GM19328 (cell line): ENCODE data around the gene COL13A1.

Experiments used
- ATAC-seq: cut with Tn5 transposase; IDR thresholded peaks from one replicate; pipeline ENCODE4 v1.9.1; 2021; ENCODE audit warnings: mild to moderate bottlenecking, moderate library complexity; ENCODE audit not compliant: unreplicated experiment

Gene COL13A1

DNA sequence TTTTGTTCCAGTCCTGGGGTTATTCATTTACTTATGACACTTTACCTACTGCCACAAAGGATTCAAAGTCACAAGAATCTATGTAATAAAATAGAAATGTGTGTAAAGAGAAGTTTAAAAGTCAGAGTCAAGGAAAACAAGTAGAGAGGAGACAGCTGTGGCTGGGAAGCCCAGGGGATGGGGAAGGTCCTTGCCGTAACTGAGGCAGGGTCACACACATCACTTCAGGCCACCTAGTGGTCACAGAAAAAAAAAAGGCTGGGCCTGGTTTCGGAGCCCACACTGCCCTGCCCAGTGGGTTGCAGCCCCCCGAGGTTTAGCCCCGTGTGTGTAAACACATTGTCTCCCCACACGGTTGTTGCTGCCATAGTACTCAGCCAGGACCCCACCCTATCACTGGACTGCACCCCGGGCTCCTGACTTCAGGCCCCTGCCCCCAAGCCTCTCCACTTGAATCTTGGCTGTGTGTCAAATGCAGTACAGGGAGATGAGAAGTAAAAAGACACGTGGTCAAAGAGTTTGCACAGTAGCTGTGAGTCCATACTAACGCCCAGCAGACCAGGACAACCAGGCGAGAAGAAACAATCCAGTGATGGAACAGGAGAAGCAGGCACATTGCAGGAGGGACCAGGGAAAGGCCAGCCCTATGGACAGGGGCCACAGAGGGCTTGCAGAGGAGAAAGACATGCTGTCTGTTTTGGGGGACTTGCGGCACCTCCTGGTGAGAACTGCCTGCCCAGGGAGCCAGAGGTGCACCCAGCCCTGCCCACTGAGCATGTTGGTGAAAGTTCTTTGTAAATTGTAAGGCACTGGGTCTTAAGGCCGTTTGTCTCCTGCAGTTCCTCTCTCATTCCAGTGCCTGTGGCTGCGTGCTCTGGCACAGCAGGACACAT is 159.5 kb downstream of the COL13A1 start:
- ATAC-seq, result no peak

DNA sequence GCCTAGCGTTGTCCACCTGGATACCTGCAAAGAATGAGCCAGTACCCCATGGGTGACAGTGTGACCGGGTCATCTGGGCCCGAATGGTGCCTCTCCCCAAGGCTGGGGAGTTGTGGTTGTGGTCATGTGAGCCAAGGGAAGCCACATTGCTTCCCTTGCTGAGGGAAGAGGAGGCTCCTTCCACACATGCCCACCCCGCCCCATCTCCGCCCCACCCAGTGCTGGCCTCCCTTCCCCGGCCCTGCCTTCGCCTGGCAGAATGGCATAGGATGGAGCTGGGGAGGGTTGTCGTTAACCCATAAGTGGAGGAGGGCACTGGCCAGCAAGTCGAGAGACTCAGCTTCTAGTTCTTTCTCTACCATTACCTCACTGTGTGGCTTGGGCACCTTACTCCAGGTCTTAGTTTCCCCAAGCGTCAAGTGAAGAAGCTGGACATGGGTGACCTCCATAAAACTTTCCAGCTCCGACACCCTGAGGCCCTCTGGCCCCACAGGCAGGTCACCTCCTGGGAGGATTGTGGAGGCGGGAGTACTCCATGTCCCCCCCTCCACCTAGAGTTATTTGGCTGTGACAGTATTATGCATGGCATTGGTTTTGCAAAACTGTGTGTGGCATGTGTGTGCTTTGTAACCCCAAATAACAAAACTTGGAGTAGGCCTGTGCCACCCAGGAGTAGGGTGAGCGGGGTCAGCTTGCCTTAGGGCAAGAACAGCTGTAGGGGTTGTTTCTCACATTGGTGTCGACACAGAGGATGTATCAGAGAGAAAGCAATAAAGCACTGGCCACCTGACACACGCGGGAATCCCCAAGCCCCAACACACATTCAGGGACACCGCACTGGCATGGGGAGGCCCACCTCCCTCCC is 160.4 kb downstream of the COL13A1 start:
- ATAC-seq, result no peak

DNA sequence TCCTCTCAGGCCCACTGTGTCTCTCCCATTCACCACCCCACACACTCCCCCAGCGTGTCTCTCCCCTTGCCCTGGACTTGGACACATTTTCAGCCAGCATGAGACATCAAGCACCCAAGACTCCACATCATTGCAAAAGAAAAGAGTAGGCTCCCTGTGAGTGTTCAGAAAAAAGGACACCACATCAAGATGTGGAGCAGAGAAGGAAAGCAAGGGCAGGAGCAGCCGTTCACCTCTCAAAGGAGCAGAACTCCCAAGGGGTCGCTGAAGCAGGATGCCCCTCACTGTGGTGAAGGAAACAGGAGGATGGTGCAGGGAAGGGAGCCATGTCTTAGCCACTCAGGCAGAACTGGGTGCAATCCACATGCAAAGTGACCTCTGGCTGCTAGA is 161.0 kb downstream of the COL13A1 start:
- ATAC-seq, result no peak

DNA sequence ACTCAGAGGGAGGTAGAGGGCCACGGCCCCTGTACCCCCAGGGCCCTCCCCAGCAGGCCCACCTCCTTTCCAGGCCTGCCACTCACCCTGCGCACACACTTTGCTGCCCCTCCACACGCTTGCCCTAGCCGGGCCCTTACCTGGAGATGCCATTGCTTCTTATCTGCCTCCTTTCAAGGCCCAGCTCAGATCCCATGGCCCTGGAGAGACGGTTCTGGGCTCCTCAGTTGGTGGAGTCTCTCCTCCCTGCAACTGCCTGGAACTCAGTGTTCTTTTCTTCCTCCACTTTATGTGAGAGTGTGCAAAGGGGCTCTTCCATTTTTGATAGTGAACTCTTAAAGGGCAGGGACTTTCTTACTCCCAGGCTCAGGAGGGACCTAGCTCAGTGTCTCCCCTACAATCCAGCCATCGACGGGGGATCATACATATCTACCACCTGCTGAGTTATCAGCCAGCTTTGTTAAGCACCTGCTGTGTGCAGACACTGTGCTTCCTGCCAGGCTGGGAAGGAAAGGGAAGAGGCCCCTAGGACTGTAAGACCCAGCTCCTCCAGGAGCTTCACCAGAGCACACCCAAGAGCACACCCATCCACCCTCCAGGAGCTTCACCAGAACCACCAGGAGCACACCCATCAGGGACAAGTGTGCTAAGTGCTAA is 161.6 kb downstream of the COL13A1 start:
- ATAC-seq, result no peak

DNA sequence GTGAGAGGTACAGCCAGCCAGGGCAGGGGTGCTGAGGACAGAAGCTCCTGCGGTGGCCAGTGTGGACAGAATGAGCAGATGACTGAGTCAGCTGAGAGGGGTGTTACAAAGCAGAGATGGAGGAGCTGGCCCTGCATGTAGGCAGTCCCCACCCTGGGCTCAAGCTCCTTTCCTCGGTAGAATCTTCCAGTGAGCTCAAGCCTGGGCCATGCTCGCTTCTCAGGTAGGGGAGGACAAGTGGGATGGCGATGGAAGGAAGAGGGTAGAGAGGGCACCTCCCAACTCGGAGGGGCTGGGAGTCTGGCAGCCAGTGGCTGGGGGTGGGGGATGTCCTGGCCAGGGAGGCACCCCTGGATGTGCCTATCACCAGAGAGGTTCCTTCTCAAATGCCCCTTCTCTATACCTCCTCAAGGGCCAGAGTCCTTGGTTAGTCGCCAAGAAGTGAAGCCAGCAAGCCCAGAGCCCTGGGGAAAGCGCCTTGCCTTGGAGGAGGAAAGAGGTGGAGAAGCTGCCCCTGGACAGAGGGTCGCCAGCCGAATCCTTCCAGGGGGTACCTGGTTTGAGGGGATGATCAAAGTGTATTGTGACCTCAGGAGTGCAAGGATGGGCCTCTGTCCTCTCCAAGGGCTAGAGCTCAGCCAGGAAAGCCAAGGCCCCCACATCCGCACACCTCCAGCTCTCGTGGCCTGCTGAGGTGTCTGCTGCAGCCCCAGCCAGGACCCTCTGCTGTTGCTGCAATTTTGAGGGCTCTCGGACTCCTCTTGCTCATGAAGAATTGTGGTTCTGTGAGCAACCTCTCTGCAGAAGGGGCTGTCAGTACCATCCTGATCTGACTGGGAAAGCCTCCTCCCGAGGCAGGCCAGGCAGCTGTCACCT is 162.4 kb downstream of the COL13A1 start:
- ATAC-seq, result no peak

DNA sequence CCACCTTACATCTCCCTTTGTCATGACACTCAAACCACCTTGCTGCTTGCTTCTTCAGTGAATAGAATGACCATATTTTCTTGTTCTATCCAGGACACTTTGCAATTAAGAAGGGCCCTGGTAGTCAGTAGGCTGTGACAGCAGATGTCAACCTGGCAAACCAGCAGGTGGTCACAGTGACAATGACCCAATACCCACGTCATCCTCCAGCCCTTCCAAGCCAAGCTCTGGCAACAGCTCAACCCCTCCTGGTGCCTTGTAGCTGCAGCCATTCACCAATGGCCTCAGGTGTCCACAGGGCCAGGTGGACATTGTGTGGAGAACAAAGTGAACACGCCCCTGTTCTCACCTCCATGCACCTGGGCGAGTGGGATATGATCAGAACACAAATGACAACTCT is 163.4 kb downstream of the COL13A1 start:
- ATAC-seq, result no peak

DNA sequence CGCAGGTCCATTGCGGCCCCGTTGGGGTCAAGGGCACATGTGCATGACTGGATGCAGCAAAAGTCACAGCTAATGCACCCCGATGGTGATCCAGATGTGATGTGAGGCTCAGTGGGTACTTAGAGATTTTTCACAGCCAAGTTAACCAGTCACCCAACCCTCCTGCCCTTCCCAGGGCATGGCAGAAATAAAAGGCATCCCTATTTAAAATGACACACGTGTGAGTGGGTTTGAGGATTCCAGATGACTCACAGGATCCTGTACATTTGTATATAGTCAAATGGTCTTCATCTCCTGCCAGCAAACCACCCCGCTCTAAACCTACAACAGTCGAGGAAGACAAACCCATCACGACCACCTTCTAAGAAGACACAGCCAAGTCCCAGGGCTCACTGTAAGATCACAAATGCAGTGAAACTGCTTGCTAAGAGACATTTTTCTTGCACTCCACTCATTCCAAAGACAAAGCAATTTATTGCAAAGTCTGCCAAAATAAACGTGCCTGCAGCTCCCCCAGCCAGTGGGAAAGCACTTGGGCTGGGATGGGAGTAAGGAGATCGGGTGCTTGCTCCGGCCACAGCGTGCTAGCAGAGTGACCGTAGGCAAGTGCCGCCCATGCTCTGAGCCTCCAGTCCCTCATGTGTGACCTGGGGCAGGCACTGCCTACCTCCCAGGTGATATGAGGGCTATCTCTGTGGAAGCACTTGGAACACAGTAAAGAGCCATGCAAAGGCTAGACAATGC is 164.4 kb downstream of the COL13A1 start:
- no peak for ATAC-seq

DNA sequence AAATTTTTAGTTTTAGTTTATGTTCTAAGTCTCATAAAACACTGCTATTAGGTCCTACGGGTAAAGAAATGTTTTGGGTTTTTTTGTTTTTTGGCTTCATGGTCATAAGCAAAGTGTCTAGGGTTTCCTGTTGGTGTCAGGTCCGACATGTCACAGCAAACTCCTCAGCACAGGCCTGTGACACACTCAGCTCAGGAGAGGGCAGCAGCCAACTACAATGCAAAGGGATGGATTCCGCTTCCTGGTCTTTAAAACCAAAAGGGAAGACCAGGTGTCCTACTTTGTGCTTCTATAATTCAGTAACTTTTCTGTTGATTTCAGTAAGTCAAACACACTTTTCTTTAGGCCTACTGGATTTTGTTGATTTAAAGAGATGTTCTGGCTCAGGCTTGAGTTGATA is 167.1 kb downstream of the COL13A1 start:
- ATAC-seq, result no peak

DNA sequence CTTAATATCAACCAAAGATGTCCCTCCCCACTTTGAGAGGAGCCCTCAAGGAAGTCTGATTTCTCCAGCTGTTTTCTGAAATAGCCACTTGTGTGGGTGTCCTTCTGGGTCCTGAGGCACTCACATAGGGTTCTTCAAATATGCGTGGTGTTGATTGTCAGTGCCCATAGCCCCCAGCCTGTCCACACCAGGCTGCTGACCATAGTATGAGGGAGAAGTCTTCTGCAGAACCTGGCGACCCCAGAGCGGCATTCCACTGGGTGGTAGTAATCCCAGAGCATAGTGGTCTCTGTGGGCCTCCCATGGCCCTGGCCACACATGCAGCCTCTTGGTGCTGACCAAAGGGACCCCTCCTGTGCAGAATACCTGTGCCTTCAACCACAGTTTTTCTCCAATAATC is 168.3 kb downstream of the COL13A1 start:
- no peak for ATAC-seq

DNA sequence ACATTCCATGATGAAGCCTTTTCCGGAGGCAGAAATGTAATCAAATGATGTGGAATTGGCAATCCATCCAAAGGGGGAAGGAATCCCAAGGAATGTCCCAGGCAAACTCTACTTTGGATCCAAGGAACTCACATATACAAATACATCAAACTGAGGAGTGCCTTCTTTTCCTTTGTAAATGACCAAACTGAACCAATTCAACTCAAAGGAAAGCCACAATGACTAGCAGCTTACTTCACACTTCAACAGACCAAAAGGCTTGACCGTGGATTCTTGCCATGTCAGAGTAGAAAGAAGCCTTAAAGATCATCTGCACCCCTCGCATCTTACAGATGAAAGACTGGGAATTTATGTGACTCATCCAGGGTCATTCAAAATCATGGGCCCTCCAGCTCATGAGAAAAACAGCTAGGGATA is 171.3 kb downstream of the COL13A1 start:
- no peak for ATAC-seq

DNA sequence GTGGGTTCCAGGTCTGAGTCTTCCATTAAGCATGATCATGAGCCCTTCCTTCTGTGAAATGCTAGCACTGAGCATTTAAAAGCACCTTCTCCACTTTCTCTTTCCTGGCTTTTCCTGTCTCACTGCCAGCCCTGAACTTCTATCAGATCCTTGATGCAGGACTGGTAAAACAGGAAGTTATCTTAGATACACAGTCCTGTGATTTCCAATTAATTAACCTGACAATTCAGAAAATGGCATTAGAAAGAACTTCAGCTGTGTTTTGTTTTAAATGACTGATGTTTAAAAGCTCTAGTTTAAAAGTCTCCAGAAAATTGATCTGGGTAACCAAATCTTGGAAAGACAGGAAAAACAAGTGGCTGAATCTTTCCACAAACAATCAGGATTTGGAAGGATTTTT is 172.0 kb downstream of the COL13A1 start:
- no peak for ATAC-seq

DNA sequence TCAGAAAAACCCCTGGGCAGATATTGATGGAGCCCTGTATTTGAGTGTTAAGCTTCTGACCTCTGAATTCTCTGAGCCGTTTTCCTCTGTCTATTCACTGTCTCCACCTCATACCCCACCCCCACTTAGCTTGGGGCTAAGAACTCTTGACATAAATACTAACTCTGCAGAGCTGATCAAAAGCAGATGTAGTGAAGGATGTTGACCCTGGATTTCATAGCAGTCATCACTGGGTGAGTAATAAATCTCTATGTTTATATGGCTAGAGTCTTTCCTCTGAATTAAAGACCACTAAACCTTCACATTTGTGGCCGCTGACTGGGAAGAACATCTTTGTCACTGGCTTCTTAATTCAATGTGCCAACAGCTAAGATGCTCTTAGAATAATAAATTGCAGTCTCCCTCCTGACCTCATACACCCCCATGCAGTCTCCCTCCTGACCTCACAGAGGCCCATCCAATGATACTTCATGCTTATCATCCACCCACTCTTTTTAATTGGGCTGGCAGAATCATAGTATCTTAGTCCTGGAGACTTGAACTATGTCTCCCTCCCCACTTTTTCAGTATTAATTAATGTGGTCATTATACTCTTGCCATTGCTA is 172.9 kb downstream of the COL13A1 start:
- no peak for ATAC-seq

DNA sequence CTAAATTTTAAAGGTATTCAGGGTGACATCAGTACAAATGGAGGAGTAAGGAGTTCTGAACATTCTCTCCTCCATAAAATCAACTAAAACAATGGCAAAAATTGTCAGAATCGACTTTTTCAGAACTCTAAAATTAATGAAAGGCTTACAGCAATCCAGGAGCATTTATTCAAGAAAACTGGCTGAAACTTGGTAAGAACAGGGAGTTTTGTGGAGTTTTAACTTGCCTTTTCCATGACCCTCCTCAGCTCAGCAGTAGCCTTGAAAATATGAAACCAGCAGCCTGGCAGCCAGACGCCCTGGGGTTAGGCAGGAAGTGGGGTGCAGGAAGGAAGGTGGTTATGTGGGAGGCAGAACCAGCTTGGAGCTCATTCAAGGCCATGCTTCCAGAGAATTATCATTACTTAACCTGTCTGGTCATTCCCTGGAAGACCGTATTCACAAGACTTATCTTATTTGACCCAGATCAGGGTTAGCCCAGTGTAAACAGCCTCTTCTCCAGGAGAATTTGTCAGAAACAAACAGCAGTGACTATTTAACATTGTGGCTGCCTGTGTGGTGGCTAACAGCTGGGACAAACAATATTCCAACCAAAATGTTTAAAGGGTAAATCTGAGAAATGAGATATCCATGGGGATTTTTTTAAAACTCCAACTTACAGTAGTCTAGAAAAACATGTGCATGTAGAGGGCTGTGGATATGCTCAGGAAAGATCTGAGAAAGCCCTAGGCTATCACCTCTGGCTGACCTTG is 175.3 kb downstream of the COL13A1 start:
- ATAC-seq, result no peak

DNA sequence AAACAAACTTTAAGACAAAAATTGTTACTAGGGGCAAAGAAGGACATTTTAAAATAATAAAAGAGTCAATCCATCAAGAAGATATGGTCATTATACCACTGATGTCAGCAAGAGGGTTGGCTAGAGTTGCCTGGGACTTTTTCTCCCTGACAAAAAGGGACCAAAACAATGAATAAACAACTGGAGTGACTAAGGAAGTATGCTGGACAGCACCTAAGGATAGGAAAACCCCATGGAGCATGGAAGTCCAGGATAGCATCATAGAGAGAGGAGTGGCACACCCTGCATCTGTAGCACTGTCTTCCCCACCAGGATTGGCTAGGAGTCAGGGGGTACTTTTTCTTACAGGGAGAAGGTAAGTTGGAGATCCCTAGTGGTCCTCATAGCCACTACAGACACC is 177.5 kb downstream of the COL13A1 start:
- ATAC-seq, result no peak

DNA sequence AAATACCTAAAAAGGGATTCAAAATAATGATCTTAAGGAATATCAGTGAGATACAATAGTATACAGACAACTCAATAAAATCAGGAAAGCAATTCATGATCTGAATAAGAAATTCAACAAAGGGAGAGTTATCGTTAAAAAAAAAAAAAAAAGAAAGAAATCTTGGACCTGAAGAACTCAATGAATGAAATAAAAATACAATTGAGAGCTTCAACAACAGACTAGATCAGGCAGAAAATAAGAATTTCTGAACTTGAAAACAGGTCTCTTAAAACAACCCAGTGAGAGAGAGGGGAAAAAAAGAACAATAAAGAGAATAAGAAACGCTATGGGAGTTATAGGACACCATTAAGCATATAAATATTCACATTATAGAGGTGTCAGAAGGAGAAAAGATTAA is 179.0 kb downstream of the COL13A1 start:
- ATAC-seq, result no peak

DNA sequence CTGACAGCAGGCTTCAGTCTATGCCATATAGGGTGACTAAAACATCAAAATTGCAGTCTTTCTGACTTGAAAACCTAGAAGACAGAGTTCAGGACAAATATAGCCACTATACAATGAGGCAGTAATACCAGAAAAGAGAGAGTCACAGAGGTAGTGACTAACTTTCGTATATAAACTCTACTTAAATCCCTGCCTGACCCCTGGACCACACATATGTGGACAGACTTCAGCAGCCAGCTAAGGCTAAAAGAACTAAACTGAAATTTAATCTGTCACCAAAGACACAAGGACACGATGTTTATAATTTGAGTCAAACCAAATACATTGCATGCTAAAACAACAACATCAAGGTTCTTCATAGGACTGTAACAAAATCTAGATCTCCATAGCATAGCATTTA is 186.4 kb downstream of the COL13A1 start:
- ATAC-seq, result no peak

DNA sequence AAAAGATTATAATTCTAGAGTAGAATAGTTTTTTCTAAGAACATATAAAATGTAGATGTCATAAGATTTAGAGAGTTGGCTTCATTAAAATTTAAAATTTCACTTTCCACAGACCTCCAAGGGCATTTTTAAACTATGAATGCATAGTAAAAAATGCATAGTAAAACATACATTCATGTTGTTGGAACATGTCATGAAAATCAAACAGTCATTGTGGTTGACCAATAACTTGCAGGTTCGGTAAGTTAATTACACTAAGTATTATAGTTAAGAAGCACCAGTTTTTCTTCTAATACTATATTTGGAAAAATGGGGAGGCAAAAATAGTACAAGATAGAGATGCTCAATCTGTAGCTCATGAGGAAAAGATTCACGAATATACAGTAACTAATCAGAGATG is 189.4 kb downstream of the COL13A1 start:
- ATAC-seq, result no peak

DNA sequence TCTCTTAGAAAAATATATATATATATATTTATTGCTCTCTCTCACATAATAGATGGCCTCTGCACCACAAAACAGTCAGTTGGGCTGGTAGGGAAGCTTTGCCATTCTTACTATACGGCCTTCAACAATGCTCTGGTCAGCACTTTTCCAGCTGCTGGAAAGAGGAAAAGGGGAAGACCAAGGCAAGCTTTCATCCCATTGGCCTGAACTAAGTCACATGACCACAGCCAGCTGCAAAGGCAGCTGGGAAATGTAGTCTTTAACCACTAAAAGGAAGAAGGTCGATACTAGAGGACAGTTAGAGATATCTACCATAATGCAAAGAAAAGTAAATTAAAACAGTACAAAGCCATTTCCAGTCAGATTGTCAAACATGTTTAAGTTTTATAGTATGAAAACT is 192.6 kb downstream of the COL13A1 start:
- no peak for ATAC-seq

DNA sequence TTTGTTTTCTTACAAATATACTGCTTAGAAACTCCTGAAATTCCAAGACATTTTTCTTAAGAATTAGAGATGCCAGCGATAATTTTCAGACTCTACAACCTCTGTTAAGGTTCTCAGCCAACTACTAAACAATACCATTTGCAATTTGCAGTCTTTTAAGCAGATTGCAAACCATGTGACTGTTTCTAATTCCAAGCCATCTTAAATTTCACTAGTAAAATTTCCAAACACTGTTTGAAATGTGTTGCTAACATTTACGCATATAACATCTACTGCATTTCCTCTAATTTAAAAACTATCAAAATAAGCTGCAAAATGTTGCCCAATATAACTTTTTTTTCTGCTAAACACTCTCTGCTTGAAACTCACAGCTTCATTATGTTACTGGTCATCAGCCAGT is 194.9 kb downstream of the COL13A1 start:
- ATAC-seq, result no peak
